Measurements from ENCODE around the gene TNS2.

Gene TNS2

GRCh38 chr12:53051881-53052412, 2.1 kb downstream of the TNS2 start:
- TF ChIP-seq ZNF768 (tag by site-specific recombination; IDR thresholded peaks at IDR 0.05) (no peak), ZNF664 (tag by site-specific recombination; IDR thresholded peaks at IDR 0.05) (no peak), ZNF843 (tag by site-specific recombination; IDR thresholded peaks at IDR 0.05) (no peak), ELK4 (IDR thresholded peaks at IDR 0.05; ENCODE audit: borderline replicate concordance, low read depth, low read length) (no peak), ZNF121 (tag by site-specific recombination; IDR thresholded peaks at IDR 0.05) (0 out of 2 replicates have a peak, but pooled peaks have one; percentile 25)
- POLR2A ChIA-PET: interaction anchor here (0.6 kb wide), 1 partner anchor 151 kb away, joined by 3 read pairs; no protein-coding TSS in a partner anchor
- peaks cover 40% of the 10 kb centered on the region for H3K4me1 ChIP-seq (ENCODE audit: control insufficient read depth, insufficient read depth, low read length)
- no peaks in the 10 kb centered on the region for H3K9me3 ChIP-seq (ENCODE audit: control insufficient read depth, insufficient read depth, low read depth, low read length)
- H3K4me3 ChIP-seq (ENCODE audit: low read depth, low read length): no peak overlapping the region
- peaks cover 0 to 11% of the 10 kb centered on the region in 2 experiments; a peak in 1 of 3 replicates for H3K36me3 ChIP-seq (ENCODE audit: control insufficient read depth in 2 of 2, insufficient read depth in 1 of 2, low read length in 2 of 2)
- no peak overlapping the region for H3K27ac ChIP-seq (ENCODE audit: extremely low read depth, low read depth, low read length)
- CTCF ChIA-PET: interaction anchor here (0.9 to 1.7 kb wide), 4 partner anchors 10 to 47 kb away, joined by 3 to 8 read pairs (median 4); no protein-coding TSS in a partner anchor

GRCh38 chr12:53052419-53053217, 2.8 kb downstream of the TNS2 start:
- Histone ChIP-seq H3K4me1 (ENCODE audit: control insufficient read depth, insufficient read depth, low read length) (peaks cover 40% of the 10 kb centered on the region), H3K4me3 (ENCODE audit: low read depth, low read length) (no peak overlapping the region), H3K36me3 (ENCODE audit: control insufficient read depth in 2 of 2, insufficient read depth in 1 of 2, low read length in 2 of 2) (peaks cover 0 to 11% of the 10 kb centered on the region in 2 experiments; a peak in 1 of 3 replicates), H3K27ac (ENCODE audit: extremely low read depth, low read depth, low read length) (no peak overlapping the region), H3K9me3 (ENCODE audit: control insufficient read depth, insufficient read depth, low read depth, low read length) (no peaks in the 10 kb centered on the region)
- CTCF ChIA-PET: interaction anchor here (1.1 to 4.7 kb wide), 5 partner anchors 9 to 24 kb away, joined by 5 to 59 read pairs (median 8); no protein-coding TSS in a partner anchor
- POLR2A ChIA-PET: interaction anchor here (0.6 to 1.5 kb wide), 4 partner anchors 12 to 157 kb away, joined by 3 to 4 read pairs (median 4); partner anchors contain the start of gene SPRYD3
- no peak for TF ChIP-seq ZBTB20 (tag by site-specific recombination; IDR thresholded peaks at IDR 0.05)
- no peak for TF ChIP-seq ZBTB11 (tag by site-specific recombination; conservative IDR thresholded peaks at IDR 0.05; ENCODE audit: low read depth)
- TF ChIP-seq ZNF239 (tag by site-specific recombination; IDR thresholded peaks at IDR 0.05): no peak
- peak; percentile 52 for TF ChIP-seq ZNF398 (tag by site-specific recombination; IDR thresholded peaks at IDR 0.05)
- peak; percentile 58; the same call in 1 of the 2 replicates for TF ChIP-seq EGR2 (tag by site-specific recombination; IDR thresholded peaks at IDR 0.05; ENCODE audit: low read depth)
- peak; percentile 30; the same call in 1 of the 2 replicates for TF ChIP-seq PATZ1 (tag by site-specific recombination; IDR thresholded peaks at IDR 0.05)
- no peak for TF ChIP-seq ZNF670 (tag by site-specific recombination; IDR thresholded peaks at IDR 0.05; ENCODE audit: low read depth)
- no peak for TF ChIP-seq ZNF707 (tag by site-specific recombination; IDR thresholded peaks at IDR 0.05)
- TF ChIP-seq ZNF473 (tag by site-specific recombination; IDR thresholded peaks at IDR 0.05): no peak
- TF ChIP-seq TCF7L2 (IDR thresholded peaks at IDR 0.05; ENCODE audit: borderline replicate concordance, low read depth, low read length): no peak
- TF ChIP-seq PRDM10 (tag by site-specific recombination; IDR thresholded peaks at IDR 0.05): no peak
- no peak for TF ChIP-seq ZNF48 (tag by site-specific recombination; IDR thresholded peaks at IDR 0.05)
- no peak for TF ChIP-seq ZEB2 (tag by site-specific recombination; IDR thresholded peaks at IDR 0.05)
